SK-N-SH (cell line): ENCODE results near the gene THAP7. TPM values are rescaled to one million over a fixed set of nuclear protein-coding genes. Genes with fewer than 3 reads are reported as not detected.
"Not testable (repeated sequence)": the region's sequence is repeated elsewhere in the genome, so short reads cannot be mapped to it uniquely, and the experiment has no call there.

ENCODE experiments used
- CTCF ChIA-PET: fragments of 300-600, 350-600 bp; formaldehyde crosslinking; extraction: SDS; loops from one replicate; lab custom pipeline; 2021; lab: Yijun Ruan, JAX
- POLR2A ChIA-PET: fragments of 350-600 bp; sonication (Branson Sonifier 250); formaldehyde crosslinking; extraction: SDS; loops from one replicate; lab custom pipeline; 2020; ENCODE audit warnings: antibody characterized with exemption, inconsistent platforms; lab: Yijun Ruan, JAX
- DNase-seq: peaks from one replicate; pipeline ENCODE4 v3.0.0; 2012
- H2AFZ ChIP-seq: fragments of 200-600 bp; sonication (generic); 2 replicates; pipeline ENCODE4 v1.8.1; 2016; ENCODE audit warnings: antibody characterized with exemption, mild to moderate bottlenecking, low read depth
- H3F3A ChIP-seq: fragments of 200-600 bp; sonication (generic); replicated peaks from 2 replicates; pipeline ENCODE3; 2016; ENCODE audit warnings: antibody characterized with exemption, mild to moderate bottlenecking; ENCODE audit not compliant: insufficient read depth
- H3K27ac ChIP-seq, 2 experiments: fragments of 200-500 bp in 1 of 2; fragments of 200-600 bp in 1 of 2; sonication (Bioruptor generic) in 1 of 2; sonication (generic), shearing (Covaris generic) in 1 of 2; 2 replicates each; pipeline versions ENCODE4 v1.5.1 to v1.6.1; 2014 to 2016; ENCODE audit warnings: low read depth in 2 of 2, inconsistent platforms in 1 of 2, low read length in 1 of 2, mild to moderate bottlenecking in 1 of 2, mixed read lengths in 1 of 2
- H3K27me3 ChIP-seq: fragments of 200-600 bp; sonication (generic), shearing (Covaris generic); 2 replicates; pipeline ENCODE4 v1.6.1; 2016; ENCODE audit warnings: mixed run types; ENCODE audit not compliant: insufficient read depth
- H3K36me3 ChIP-seq, 2 experiments: fragments of 200-500 bp in 1 of 2; fragments of 200-600 bp in 1 of 2; sonication (Bioruptor generic) in 1 of 2; sonication (generic) in 1 of 2; replicated peaks in 1 of 2; 2 replicates each; pipeline versions ENCODE3 to v1.5.1; 2014 to 2016; ENCODE audit warnings: low read length in 1 of 2, mild to moderate bottlenecking in 1 of 2; ENCODE audit not compliant: insufficient read depth in 2 of 2, control insufficient read depth in 1 of 2
- H3K4me1 ChIP-seq, 2 experiments: fragments of 200-500 bp in 1 of 2; fragments of 200-600 bp in 1 of 2; sonication (Bioruptor generic) in 1 of 2; sonication (generic), shearing (Covaris generic) in 1 of 2; 2 replicates each; pipeline versions ENCODE4 v1.5.1 to v1.6.1; 2014 to 2016; ENCODE audit warnings: low read depth in 1 of 2, low read length in 1 of 2, mixed run types in 1 of 2; ENCODE audit not compliant: insufficient read depth in 2 of 2, control insufficient read depth in 1 of 2
- H3K4me2 ChIP-seq: fragments of 200-600 bp; sonication (generic), shearing (Covaris generic); 2 replicates; pipeline ENCODE4 v1.6.1; 2017; ENCODE audit warnings: mixed run types
- H3K4me3 ChIP-seq, 2 experiments: fragments of 200-500 bp in 1 of 2; fragments of 200-600 bp in 1 of 2; sonication (Bioruptor generic) in 1 of 2; sonication (generic), shearing (Covaris generic) in 1 of 2; 2 replicates each; pipeline versions ENCODE4 v1.5.1 to v1.8.1; 2014 to 2016; ENCODE audit warnings: low read depth in 2 of 2, inconsistent platforms in 1 of 2, low read length in 1 of 2, mild to moderate bottlenecking in 1 of 2, mixed read lengths in 1 of 2, moderate library complexity in 1 of 2
- H3K79me2 ChIP-seq: fragments of 200-600 bp; sonication (generic); 2 replicates; pipeline ENCODE4 v1.8.1; 2017; ENCODE audit warnings: mild to moderate bottlenecking; ENCODE audit not compliant: insufficient read depth
- H3K9ac ChIP-seq: fragments of 200-600 bp; sonication (generic); 2 replicates; pipeline ENCODE4 v1.6.1; 2017; ENCODE audit warnings: mixed run types
- H3K9me2 ChIP-seq: fragments of 200-600 bp; sonication (generic); 2 replicates; pipeline ENCODE4 v1.6.1; 2017; ENCODE audit warnings: mixed run types
- H3K9me3 ChIP-seq: fragments of 200-600 bp; sonication (generic); 2 replicates; pipeline ENCODE4 v1.6.1; 2017; ENCODE audit warnings: mixed run types, mild to moderate bottlenecking, moderate library complexity
- H4K20me1 ChIP-seq: fragments of 200-600 bp; sonication (generic); 2 replicates; pipeline ENCODE4 v1.6.1; 2017; ENCODE audit warnings: mild to moderate bottlenecking, mixed run types; ENCODE audit not compliant: insufficient read depth
- EP300 ChIP-seq, 2 experiments: IDR thresholded peaks; 2 replicates each; pipeline versions ENCODE4 v1.4.0 to v1.6.1; 2012; ENCODE audit warnings: borderline replicate concordance in 1 of 2, low read depth in 1 of 2, low read length in 1 of 2
- EZH2phosphoT487 ChIP-seq: fragments of 200-600 bp; sonication (generic); IDR thresholded peaks from 2 replicates; pipeline ENCODE4 v1.6.1; 2017; ENCODE audit warnings: low read depth, mixed run types, mild to moderate bottlenecking, antibody characterized with exemption, moderate library complexity, borderline replicate concordance
- FOSL2 ChIP-seq: IDR thresholded peaks from 2 replicates; pipeline ENCODE4 v1.4.0; 2012; ENCODE audit warnings: low read depth, mild to moderate bottlenecking, moderate library complexity, borderline replicate concordance
- FOXM1 ChIP-seq: IDR thresholded peaks from 2 replicates; pipeline ENCODE4 v1.4.0; 2012; ENCODE audit warnings: low read depth, mild to moderate bottlenecking
- GABPA ChIP-seq: IDR thresholded peaks from 2 replicates; pipeline ENCODE4 v1.4.0; 2012; ENCODE audit warnings: low read depth, mild to moderate bottlenecking
- GATA2 ChIP-seq: sonication (generic); formaldehyde crosslinking; IDR thresholded peaks from 2 replicates; pipeline ENCODE4 v1.5.0; 2020; ENCODE audit warnings: mild to moderate bottlenecking, missing genetic modification reagents
- IRF3 ChIP-seq: fragments of 150-350 bp; IDR thresholded peaks from 2 replicates; pipeline ENCODE4 v1.6.1; 2016; ENCODE audit warnings: mild to moderate bottlenecking, low read depth, low read length
- MXI1 ChIP-seq: IDR thresholded peaks from 2 replicates; pipeline ENCODE4 v1.6.1; 2012; ENCODE audit warnings: mild to moderate bottlenecking, low read depth, low read length, improper control_type of control experiment
- NFIC ChIP-seq: IDR thresholded peaks from 2 replicates; pipeline ENCODE4 v1.4.0; 2012; ENCODE audit warnings: borderline replicate concordance
- POLR2AphosphoS5 ChIP-seq: IDR thresholded peaks from 2 replicates; pipeline ENCODE4 v1.6.1; 2012; ENCODE audit warnings: low read depth, low read length
- RAD21 ChIP-seq: IDR thresholded peaks from 2 replicates; pipeline ENCODE4 v1.6.1; 2012; ENCODE audit warnings: mild to moderate bottlenecking, low read length
- RCOR1 ChIP-seq: fragments of 150-350 bp; IDR thresholded peaks from 2 replicates; pipeline ENCODE4 v1.6.1; 2017; ENCODE audit warnings: antibody characterized with exemption, low read length
- RFX5 ChIP-seq: IDR thresholded peaks from 2 replicates; pipeline ENCODE4 v1.6.1; 2012; ENCODE audit warnings: mild to moderate bottlenecking, improper control_type of control experiment, low read length
- TEAD4 ChIP-seq: IDR thresholded peaks from 2 replicates; pipeline ENCODE4 v1.4.0; 2012; ENCODE audit warnings: mild to moderate bottlenecking, borderline replicate concordance; ENCODE audit not compliant: insufficient read depth
- YY1 ChIP-seq: IDR thresholded peaks from 2 replicates; pipeline ENCODE4 v1.4.0; 2012; ENCODE audit warnings: low read depth, mild to moderate bottlenecking
- WGBS: methylation state at CpG from one replicate; pipeline ENCODE4 v1.1.6; 2017; ENCODE audit warnings: low lambda C conversion rate; 5-methylcytosine and 5-hydroxymethylcytosine counted together
- polyA plus RNA-seq, 3 experiments: library from polyadenylated mRNA; depleted of rRNA; stranded (reverse); fragments of >200 nt; gene quantifications; 2 replicates each; pipeline ENCODE4 v1.2.3, GENCODE V29; 2012
- TF ChIP-seq, protein P1 (sequence below): IDR thresholded peaks from 2 replicates; pipeline ENCODE4 v1.4.0; 2012; ENCODE audit warnings: low read depth
- TF ChIP-seq, protein P2 (sequence below): IDR thresholded peaks from 2 replicates; pipeline ENCODE4 v1.6.1; 2012; ENCODE audit warnings: mild to moderate bottlenecking, low read depth, low read length, moderate library complexity
- TF ChIP-seq, protein P3 (sequence below): IDR thresholded peaks from 2 replicates; pipeline ENCODE4; 2012
- TF ChIP-seq, protein P4 (sequence below): fragments of 200-600 bp; sonication (generic); IDR thresholded peaks from 2 replicates; pipeline ENCODE4 v1.6.1; 2017; ENCODE audit warnings: antibody characterized with exemption, mild to moderate bottlenecking, moderate library complexity

The THAP7 gene
- polyA plus RNA-seq, 1 of the 3 experiments (the other 2 are of a cell fraction) = 32.0 TPM

- H3K27me3 ChIP-seq, POLR2A ChIA-PET: not testable (repeated sequence)
- CTCF ChIA-PET = interaction anchor here (0.7 kb wide), 1 partner anchor 32 kb away, joined by 3 read pairs; no protein-coding TSS in a partner anchor
Observed at GRCh38 chr22:21048448-21048847, 46.5 kb upstream of the THAP7 start.

GRCh38 chr22:21047730-21048129 is 45.8 kb upstream of the THAP7 start:
- Histone ChIP-seq H3K9ac (no peak overlapping the region), H3F3A (no peaks in the 10 kb centered on the region), H4K20me1 (no peaks in the 10 kb centered on the region), H3K4me3 (no peak overlapping the region), H3K9me2 (no peaks in the 10 kb centered on the region), H3K9me3 (no peaks in the 10 kb centered on the region), H3K36me3 (no peaks in the 10 kb centered on the region), H3K4me2 (no peak overlapping the region), H3K79me2 (no peaks in the 10 kb centered on the region), H2AFZ (no peak overlapping the region), H3K4me1 (peaks cover 9 to 36% of the 10 kb centered on the region in 2 experiments; a peak in 3 of 4 replicates), H3K27ac (no peak overlapping the region), H3K27me3 (no peaks in the 10 kb centered on the region)
- WGBS = 90% methylated on average over 2 of the region's 7 CpGs
- DNase-seq = no peak
- TF ChIP-seq NFIC = no peak
- TF ChIP-seq, protein P1, sequence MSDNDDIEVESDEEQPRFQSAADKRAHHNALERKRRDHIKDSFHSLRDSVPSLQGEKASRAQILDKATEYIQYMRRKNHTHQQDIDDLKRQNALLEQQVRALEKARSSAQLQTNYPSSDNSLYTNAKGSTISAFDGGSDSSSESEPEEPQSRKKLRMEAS = no peak
- TF ChIP-seq MXI1 = no peak
- TF ChIP-seq YY1 = no peak
- TF ChIP-seq EP300 (IDR thresholded peaks at IDR 0.05; ENCODE audit: borderline replicate concordance in 1 of 2, low read depth in 1 of 2, low read length in 1 of 2) = no peak
- TF ChIP-seq EZH2phosphoT487 = no peak
- TF ChIP-seq, protein P2, sequence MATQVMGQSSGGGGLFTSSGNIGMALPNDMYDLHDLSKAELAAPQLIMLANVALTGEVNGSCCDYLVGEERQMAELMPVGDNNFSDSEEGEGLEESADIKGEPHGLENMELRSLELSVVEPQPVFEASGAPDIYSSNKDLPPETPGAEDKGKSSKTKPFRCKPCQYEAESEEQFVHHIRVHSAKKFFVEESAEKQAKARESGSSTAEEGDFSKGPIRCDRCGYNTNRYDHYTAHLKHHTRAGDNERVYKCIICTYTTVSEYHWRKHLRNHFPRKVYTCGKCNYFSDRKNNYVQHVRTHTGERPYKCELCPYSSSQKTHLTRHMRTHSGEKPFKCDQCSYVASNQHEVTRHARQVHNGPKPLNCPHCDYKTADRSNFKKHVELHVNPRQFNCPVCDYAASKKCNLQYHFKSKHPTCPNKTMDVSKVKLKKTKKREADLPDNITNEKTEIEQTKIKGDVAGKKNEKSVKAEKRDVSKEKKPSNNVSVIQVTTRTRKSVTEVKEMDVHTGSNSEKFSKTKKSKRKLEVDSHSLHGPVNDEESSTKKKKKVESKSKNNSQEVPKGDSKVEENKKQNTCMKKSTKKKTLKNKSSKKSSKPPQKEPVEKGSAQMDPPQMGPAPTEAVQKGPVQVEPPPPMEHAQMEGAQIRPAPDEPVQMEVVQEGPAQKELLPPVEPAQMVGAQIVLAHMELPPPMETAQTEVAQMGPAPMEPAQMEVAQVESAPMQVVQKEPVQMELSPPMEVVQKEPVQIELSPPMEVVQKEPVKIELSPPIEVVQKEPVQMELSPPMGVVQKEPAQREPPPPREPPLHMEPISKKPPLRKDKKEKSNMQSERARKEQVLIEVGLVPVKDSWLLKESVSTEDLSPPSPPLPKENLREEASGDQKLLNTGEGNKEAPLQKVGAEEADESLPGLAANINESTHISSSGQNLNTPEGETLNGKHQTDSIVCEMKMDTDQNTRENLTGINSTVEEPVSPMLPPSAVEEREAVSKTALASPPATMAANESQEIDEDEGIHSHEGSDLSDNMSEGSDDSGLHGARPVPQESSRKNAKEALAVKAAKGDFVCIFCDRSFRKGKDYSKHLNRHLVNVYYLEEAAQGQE = no peak
- TF ChIP-seq FOXM1 = no peak
- TF ChIP-seq GATA2 (CRISPR knock-in tag) = no peak
- no peak for TF ChIP-seq RAD21
- no peak for TF ChIP-seq IRF3
- TF ChIP-seq, protein P3, sequence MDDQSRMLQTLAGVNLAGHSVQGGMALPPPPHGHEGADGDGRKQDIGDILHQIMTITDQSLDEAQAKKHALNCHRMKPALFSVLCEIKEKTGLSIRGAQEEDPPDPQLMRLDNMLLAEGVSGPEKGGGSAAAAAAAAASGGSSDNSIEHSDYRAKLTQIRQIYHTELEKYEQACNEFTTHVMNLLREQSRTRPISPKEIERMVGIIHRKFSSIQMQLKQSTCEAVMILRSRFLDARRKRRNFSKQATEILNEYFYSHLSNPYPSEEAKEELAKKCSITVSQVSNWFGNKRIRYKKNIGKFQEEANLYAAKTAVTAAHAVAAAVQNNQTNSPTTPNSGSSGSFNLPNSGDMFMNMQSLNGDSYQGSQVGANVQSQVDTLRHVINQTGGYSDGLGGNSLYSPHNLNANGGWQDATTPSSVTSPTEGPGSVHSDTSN = no peak
- TF ChIP-seq TEAD4 = no peak
- TF ChIP-seq RCOR1 = no peak
- no peak for TF ChIP-seq GABPA
- TF ChIP-seq, protein P4, sequence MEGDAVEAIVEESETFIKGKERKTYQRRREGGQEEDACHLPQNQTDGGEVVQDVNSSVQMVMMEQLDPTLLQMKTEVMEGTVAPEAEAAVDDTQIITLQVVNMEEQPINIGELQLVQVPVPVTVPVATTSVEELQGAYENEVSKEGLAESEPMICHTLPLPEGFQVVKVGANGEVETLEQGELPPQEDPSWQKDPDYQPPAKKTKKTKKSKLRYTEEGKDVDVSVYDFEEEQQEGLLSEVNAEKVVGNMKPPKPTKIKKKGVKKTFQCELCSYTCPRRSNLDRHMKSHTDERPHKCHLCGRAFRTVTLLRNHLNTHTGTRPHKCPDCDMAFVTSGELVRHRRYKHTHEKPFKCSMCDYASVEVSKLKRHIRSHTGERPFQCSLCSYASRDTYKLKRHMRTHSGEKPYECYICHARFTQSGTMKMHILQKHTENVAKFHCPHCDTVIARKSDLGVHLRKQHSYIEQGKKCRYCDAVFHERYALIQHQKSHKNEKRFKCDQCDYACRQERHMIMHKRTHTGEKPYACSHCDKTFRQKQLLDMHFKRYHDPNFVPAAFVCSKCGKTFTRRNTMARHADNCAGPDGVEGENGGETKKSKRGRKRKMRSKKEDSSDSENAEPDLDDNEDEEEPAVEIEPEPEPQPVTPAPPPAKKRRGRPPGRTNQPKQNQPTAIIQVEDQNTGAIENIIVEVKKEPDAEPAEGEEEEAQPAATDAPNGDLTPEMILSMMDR = no peak
- TF ChIP-seq FOSL2 = no peak
- no peak for TF ChIP-seq RFX5
- TF ChIP-seq POLR2AphosphoS5 = no peak
- POLR2A ChIA-PET = interaction anchor here (0.5 to 2.6 kb wide), 3 partner anchors 33 to 111 kb away, joined by 3 to 8 read pairs (median 5); partner anchors contain the start of genes LZTR1 and P2RX6
- CTCF ChIA-PET = interaction anchor here (0.7 to 1.3 kb wide), 2 partner anchors 31 to 55 kb away, joined by 3 to 4 read pairs; no protein-coding TSS in a partner anchor

More at GRCh38 chr22:21048448-21048847, 46.5 kb upstream of the THAP7 start:
- H3K36me3 ChIP-seq, H3K9me3 ChIP-seq, H3K9ac ChIP-seq, H3K4me2 ChIP-seq, H3K27ac ChIP-seq, H2AFZ ChIP-seq, H3K9me2 ChIP-seq, H3K4me3 ChIP-seq, H3K79me2 ChIP-seq, H4K20me1 ChIP-seq, DNase-seq, H3F3A ChIP-seq: not testable (repeated sequence)
- 62% methylated on average over 2 of the region's 5 CpGs for WGBS
- H3K4me1 ChIP-seq = peaks cover 9 to 36% of the 10 kb centered on the region in 2 experiments; a peak in 3 of 4 replicates
